ENCODE results near the gene WWOX. TPM values are rescaled to one million over a fixed set of nuclear protein-coding genes. Genes with fewer than 3 reads are reported as not detected.
"Not testable (repeated sequence)": the region's sequence is repeated elsewhere in the genome, so short reads cannot be mapped to it uniquely, and the experiment has no call there.

Gene WWOX
- total RNA-seq, 1 donor from 2014 or later: 43.2 TPM

DNA sequence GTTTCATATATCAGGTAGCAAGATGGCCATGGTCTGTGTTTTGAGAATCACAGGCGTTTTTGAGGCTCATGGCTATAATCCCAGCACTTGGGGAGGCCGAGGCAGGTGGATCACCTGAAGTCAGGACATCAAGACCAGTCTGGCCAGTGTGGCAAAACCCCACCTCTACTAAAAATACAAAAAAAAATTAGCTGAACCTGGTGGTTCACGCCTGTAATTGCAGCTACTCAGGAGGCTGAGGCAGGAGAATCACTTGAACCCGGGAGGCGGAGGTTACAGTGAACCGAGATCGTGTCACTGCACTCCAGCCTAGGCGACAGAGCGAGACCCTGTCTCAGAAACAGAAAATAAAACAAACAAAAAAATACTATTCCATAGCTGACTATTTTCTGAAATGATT lies 415.4 kb downstream of the WWOX start:
- not testable (repeated sequence) for H3K27ac Mint-ChIP-seq; H3K36me3 Mint-ChIP-seq (ENCODE audit: insufficient read depth); H3K9me3 Mint-ChIP-seq (ENCODE audit: low read depth); H3K27me3 Mint-ChIP-seq; H3K4me3 Mint-ChIP-seq (ENCODE audit: low read depth); DNase-seq (ENCODE audit: low spot score, unreplicated experiment); H3K4me1 Mint-ChIP-seq (ENCODE audit: low read depth)
- TF ChIP-seq, protein P1, sequence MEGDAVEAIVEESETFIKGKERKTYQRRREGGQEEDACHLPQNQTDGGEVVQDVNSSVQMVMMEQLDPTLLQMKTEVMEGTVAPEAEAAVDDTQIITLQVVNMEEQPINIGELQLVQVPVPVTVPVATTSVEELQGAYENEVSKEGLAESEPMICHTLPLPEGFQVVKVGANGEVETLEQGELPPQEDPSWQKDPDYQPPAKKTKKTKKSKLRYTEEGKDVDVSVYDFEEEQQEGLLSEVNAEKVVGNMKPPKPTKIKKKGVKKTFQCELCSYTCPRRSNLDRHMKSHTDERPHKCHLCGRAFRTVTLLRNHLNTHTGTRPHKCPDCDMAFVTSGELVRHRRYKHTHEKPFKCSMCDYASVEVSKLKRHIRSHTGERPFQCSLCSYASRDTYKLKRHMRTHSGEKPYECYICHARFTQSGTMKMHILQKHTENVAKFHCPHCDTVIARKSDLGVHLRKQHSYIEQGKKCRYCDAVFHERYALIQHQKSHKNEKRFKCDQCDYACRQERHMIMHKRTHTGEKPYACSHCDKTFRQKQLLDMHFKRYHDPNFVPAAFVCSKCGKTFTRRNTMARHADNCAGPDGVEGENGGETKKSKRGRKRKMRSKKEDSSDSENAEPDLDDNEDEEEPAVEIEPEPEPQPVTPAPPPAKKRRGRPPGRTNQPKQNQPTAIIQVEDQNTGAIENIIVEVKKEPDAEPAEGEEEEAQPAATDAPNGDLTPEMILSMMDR (IDR thresholded peaks at IDR 0.05; ENCODE audit: unreplicated experiment): peak; percentile 27

DNA sequence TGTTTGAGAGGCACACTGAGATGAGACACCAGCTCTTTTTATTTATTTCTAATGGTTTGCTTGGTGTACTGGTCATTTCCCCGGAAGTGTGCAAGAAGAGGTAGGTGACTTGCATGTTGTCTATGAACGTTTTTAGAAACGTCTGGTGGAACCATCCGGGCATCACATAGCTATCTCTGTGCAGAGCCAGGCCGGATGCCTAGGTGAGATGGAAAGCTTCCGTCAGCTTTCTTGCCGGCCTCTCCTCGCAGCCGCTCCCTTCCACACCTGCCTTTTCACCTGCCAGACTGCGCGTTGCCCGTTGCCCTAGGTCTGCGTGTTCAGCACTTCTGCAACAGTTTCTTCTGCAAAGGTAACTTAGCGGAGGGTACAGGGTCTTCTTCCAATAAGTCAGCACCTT lies 416.0 kb downstream of the WWOX start:
- Mint-ChIP-seq H3K4me3 (ENCODE audit: low read depth) (no peak overlapping the region), H3K9me3 (ENCODE audit: low read depth) (no peaks in the 10 kb centered on the region), H3K27me3 (no peaks in the 10 kb centered on the region), H3K36me3 (ENCODE audit: insufficient read depth) (peaks cover 2% of the 10 kb centered on the region), H3K4me1 (ENCODE audit: low read depth) (no peaks in the 10 kb centered on the region), H3K27ac (no peak overlapping the region)
- TF ChIP-seq, protein P1 (IDR thresholded peaks at IDR 0.05; ENCODE audit: unreplicated experiment): no peak
- no peak for DNase-seq (ENCODE audit: low spot score, unreplicated experiment)

DNA sequence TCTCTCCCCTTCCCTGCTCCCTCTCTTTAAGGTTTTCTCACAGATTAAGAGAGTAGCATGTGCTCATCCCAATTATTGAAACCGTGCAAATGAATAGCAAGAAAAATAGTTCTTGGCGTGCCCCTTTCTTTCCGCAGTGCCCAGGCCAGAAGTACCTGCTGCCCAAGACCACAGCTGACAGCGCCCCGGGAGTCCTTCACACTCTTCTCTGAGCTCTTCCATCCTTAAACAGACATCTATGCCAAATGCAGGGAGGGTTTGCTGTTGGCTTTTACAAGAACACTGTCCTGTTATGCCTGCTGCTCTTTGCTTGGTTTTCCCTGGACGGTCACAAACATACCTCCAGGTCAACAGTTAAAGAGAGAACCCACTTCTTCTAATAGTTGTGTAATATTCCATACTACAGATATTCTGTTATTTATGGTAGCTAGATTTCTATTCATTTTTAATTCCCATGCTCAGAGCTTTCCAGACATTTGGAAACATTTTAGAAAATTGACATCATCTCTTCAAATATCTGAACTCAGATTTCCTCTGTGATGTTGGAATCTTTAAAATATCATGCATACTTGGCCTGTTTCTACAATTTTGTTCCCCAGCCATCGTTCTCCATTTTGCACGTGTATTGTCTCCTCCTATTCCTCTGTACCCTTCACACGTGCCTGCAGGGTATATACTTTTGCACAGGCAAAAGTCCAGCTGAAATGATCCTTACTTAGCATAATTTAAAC lies 416.7 kb downstream of the WWOX start:
- Mint-ChIP-seq H3K9me3 (ENCODE audit: low read depth) (no peaks in the 10 kb centered on the region), H3K4me3 (ENCODE audit: low read depth) (no peak overlapping the region), H3K4me1 (ENCODE audit: low read depth) (no peaks in the 10 kb centered on the region), H3K27ac (no peak overlapping the region), H3K27me3 (no peaks in the 10 kb centered on the region), H3K36me3 (ENCODE audit: insufficient read depth) (peaks cover 2% of the 10 kb centered on the region)
- DNase-seq (ENCODE audit: low spot score, unreplicated experiment): no peak
- TF ChIP-seq, protein P1 (IDR thresholded peaks at IDR 0.05; ENCODE audit: unreplicated experiment): no peak

DNA sequence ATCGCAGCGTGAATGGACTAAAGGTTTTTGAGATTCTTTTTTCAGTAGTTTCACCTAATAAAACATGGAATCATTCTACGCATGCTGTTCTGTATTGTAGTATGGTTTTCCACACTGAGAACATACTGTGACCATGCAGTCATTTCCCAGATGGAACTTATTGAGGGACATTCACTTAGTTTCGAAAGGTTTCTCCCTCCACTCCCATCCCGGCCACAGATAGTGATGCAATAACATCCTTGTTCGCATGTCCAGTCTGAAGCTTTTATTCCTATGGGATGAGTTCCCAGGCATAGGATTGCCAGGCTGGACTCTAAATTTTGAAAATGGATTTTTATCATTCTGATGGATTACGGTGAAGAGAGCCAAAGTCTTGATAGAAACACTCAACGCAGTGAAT lies 420.4 kb downstream of the WWOX start:
- H3K27ac Mint-ChIP-seq: no peak overlapping the region
- H3K4me1 Mint-ChIP-seq (ENCODE audit: low read depth): peaks cover 14% of the 10 kb centered on the region
- peaks cover 2% of the 10 kb centered on the region for H3K36me3 Mint-ChIP-seq (ENCODE audit: insufficient read depth)
- TF ChIP-seq, protein P1 (IDR thresholded peaks at IDR 0.05; ENCODE audit: unreplicated experiment): no peak
- H3K4me3 Mint-ChIP-seq (ENCODE audit: low read depth): no peak overlapping the region
- H3K9me3 Mint-ChIP-seq (ENCODE audit: low read depth): no peaks in the 10 kb centered on the region
- no peak for DNase-seq (ENCODE audit: low spot score, unreplicated experiment)
- no peaks in the 10 kb centered on the region for H3K27me3 Mint-ChIP-seq

DNA sequence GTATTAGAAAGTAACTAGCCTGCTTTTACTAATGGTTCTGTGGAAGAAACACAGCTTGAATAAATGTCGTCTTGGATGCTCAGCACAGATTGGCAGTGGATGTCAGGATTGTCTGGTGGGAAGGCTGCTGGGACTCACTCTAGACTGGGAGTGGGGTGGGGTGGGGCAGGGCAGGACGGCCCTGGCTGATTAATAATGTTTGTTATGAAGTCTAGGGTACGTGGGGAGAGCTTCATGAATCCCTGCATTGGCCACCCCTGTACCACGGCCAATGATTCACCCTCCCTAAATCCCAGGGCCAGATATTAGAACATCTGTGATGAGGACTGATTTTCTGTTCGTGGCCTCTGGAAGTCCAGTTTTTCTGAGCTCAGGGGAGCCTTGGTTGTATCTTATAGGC lies 421.0 kb downstream of the WWOX start:
- H3K4me1 Mint-ChIP-seq (ENCODE audit: low read depth): peaks cover 14% of the 10 kb centered on the region
- H3K4me3 Mint-ChIP-seq (ENCODE audit: low read depth): no peak overlapping the region
- no peaks in the 10 kb centered on the region for H3K27me3 Mint-ChIP-seq
- peaks cover 2% of the 10 kb centered on the region for H3K36me3 Mint-ChIP-seq (ENCODE audit: insufficient read depth)
- TF ChIP-seq, protein P1 (IDR thresholded peaks at IDR 0.05; ENCODE audit: unreplicated experiment): no peak
- no peak overlapping the region for H3K27ac Mint-ChIP-seq
- no peaks in the 10 kb centered on the region for H3K9me3 Mint-ChIP-seq (ENCODE audit: low read depth)
- DNase-seq (ENCODE audit: low spot score, unreplicated experiment): no peak
